Activated T-cell treated with anti-CD3 and anti-CD28 coated beads, Interleukin-2, amount 50 U/mL, for 72 hours (primary cell): ENCODE results near the gene SSBP2. TPM values are rescaled to one million over a fixed set of nuclear protein-coding genes. Genes with fewer than 3 reads are reported as not detected.

Experiments
- ATAC-seq, 2 donors: fragments of 150-1000 bp; cut with Tn5 transposase; replicated peaks in 1 of 2; 2 replicates each; pipeline ENCODE4 v1.10.0; 2021; ENCODE audit warnings: moderate library complexity in 2 of 2, mild to moderate bottlenecking in 1 of 2
- DNase-seq, 2 donors: peaks; one replicate each; pipeline ENCODE4 v3.0.0; 2021 to 2022; ENCODE audit warnings: mixed read lengths in 1 of 2
- H3K27ac Mint-ChIP-seq: one replicate; pipeline ENCODE4 v1.8.0; 2022; ENCODE audit warnings: mild to moderate bottlenecking, moderate library complexity, mixed read lengths
- H3K27me3 Mint-ChIP-seq: one replicate; pipeline ENCODE4 v1.8.0; 2022; ENCODE audit warnings: low read depth, mixed read lengths
- H3K36me3 Mint-ChIP-seq, 2 donors: one replicate each; pipeline ENCODE4 v1.8.0; 2022; ENCODE audit warnings: mixed read lengths in 2 of 2, mild to moderate bottlenecking in 1 of 2; ENCODE audit not compliant: insufficient read depth in 2 of 2
- H3K4me1 Mint-ChIP-seq: one replicate; pipeline ENCODE4 v1.8.0; 2022; ENCODE audit warnings: low read depth, mixed read lengths
- H3K4me3 Mint-ChIP-seq, 2 donors: one replicate each; pipeline ENCODE4 v1.8.0; 2022; ENCODE audit warnings: mild to moderate bottlenecking in 2 of 2, mixed read lengths in 2 of 2, moderate library complexity in 2 of 2
- H3K9me3 Mint-ChIP-seq, 2 donors: one replicate each; pipeline ENCODE4 v1.8.0; 2022; ENCODE audit warnings: mixed read lengths in 2 of 2
- total RNA-seq, 2 donors: library from RNA; stranded (reverse); gene quantifications; one replicate each; pipeline ENCODE4 v1.2.3, GENCODE V29; 2022

The SSBP2 gene
- total RNA-seq, 2 donors from 2014 or later = 13.5 to 17.5 TPM

DNA sequence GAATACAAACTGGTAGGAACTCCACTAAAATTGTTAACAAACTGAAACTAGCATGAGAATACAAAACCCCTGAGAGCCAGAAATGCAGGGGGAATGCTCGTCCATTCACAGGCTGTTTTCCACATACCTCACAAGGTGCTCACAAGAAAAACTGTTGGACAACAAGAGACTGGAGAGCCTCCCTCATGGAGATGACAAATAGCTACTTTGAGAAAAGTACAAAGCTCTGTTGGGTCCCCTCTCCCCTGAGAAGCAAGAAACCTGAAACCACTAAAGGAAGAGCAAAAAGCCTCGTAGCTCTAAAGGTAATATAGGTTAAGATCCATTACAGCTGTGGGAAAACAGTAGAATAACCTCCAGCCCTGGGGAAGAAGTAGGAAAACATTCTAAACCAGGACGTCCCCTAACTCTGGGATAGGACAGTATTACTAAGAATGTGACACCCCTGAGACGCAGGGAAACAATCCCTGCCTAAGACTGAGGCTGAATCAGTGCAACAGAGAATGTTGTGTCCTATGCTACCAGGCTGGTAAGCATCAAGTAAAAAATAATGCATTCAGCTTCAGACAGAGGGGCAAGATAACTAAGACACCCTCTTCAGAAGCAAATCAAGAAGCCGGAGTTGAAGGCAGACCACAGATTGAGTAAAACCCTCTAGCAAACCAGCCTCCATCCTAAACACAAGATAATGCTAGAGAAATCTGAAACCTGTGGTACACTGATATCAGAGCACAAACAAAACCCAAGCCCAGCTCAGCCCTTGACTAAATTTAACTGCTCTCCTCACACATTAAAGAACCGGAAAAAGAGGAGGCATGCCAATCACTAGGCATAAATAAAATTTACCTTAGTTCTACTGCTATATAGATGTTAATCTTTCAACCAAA is 160.2 kb downstream of the SSBP2 start:
- ATAC-seq = no peak
- H3K36me3 Mint-ChIP-seq = peaks cover 6 to 15% of the 10 kb centered on the region in 2 donors
- no peak overlapping the region for H3K27ac Mint-ChIP-seq
- no peaks in the 10 kb centered on the region for H3K27me3 Mint-ChIP-seq
- peaks cover 10% of the 10 kb centered on the region for H3K4me1 Mint-ChIP-seq
- peaks cover 6 to 8% of the 10 kb centered on the region in 2 donors for H3K9me3 Mint-ChIP-seq
- H3K4me3 Mint-ChIP-seq = peak overlapping the region in 1 of 2 donors; percentile 43
- no peak for DNase-seq

DNA sequence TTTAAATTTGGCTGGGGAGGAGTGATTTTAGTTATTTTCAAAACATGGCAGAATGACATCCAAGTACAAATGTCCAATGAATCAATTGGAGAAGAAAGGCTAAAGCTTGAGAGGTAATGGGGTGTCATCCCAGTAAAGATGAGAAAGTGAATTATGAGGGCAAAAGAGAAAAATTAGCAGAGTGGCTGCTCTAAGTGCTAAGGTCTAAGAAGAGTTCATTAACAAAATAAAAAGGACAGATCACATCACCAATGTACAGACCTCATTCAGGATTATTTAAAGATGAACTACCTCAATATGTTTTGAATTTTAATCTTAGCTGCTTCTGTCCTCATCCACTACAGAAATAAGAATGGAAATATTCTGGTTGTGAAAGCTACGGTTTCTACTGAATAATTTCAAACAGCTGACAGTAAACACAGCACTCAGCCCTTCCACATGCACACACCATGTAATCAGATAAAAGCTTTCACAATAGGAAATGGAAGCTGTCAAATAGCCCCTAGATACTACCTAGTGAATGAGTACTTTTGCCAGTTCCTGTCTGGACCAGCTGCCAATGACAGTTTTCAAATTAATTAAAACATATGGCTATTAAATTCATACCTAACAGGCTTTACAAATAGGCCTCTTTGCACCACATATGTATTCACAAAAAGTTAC is 171.5 kb downstream of the SSBP2 start:
- DNase-seq (no peak), ATAC-seq (no peak)
- H3K9me3 Mint-ChIP-seq = peaks cover 0 to 1% of the 10 kb centered on the region in 2 donors
- H3K27me3 Mint-ChIP-seq = no peaks in the 10 kb centered on the region
- H3K27ac Mint-ChIP-seq = no peak overlapping the region
- H3K4me3 Mint-ChIP-seq = no peak overlapping the region
- peaks cover 8% of the 10 kb centered on the region for H3K4me1 Mint-ChIP-seq
- peaks cover 0 to 1% of the 10 kb centered on the region in 2 donors for H3K36me3 Mint-ChIP-seq

DNA sequence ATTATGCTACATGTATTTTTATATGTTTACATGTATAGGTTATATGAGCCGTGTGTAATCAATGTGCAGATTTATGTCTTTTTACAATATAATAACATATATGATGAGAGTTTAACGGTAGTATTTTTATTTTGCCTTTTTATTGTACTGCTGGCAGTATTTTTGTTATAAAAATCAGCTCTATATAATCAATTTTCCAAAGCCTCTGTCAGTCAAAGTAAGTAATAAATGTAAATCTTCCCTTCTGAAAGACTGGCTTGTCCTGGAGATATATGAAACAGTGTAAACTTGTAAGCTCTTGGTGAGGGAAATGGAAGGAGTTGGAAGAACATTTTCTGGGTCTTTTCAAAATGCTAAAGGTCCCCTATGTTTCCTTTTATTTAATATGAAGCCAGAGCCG is 173.8 kb downstream of the SSBP2 start:
- Mint-ChIP-seq H3K9me3 (peaks cover 0 to 3% of the 10 kb centered on the region in 2 donors), H3K27me3 (no peaks in the 10 kb centered on the region), H3K36me3 (peaks cover 0 to 3% of the 10 kb centered on the region in 2 donors), H3K27ac (no peak overlapping the region), H3K4me3 (no peak overlapping the region), H3K4me1 (peaks cover 8% of the 10 kb centered on the region)
- DNase-seq (no peak), ATAC-seq (no peak)

DNA sequence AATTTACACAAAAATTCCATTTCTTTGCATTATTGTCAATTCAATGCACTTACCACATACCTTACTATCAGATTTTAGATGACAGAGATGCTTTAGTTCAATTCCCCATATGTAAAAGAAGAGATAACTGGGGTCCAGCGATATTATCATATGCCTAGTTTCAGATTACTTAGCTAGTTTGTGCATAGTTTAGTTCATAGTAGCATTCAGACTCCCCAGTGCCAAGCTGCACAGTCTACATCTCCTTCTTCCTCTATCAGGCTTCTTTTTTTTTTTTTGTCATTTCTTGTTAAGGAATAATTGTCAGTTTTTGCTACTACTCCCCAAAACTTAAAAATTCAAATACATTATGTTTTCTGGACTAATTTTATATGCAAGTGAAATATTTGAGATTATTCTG is 175.0 kb downstream of the SSBP2 start:
- Mint-ChIP-seq H3K27ac (no peak overlapping the region), H3K4me3 (no peak overlapping the region), H3K4me1 (peaks cover 8% of the 10 kb centered on the region), H3K36me3 (peaks cover 0 to 3% of the 10 kb centered on the region in 2 donors), H3K27me3 (no peaks in the 10 kb centered on the region), H3K9me3 (peaks cover 0 to 3% of the 10 kb centered on the region in 2 donors)
- no peak for DNase-seq
- ATAC-seq = no peak

DNA sequence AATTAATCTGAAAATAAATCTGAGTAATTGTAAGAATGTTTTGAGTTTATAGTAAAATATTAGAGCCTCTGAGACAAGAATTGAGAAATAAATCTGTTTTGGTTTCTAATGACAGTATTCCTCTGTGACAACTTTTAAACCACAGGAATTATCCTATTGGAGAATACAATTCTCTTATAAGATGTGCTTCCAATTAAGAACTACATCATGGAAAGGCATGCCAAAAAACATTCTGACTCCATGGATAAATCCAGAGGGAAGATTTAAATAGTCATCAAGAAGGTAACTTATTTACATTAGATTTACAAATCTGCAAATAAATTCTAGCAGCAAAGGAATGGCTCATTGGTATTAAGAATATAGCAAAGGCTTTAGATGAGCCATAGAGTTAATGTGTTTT is 178.7 kb downstream of the SSBP2 start:
- Mint-ChIP-seq H3K9me3 (peaks cover 0 to 3% of the 10 kb centered on the region in 2 donors), H3K4me3 (no peak overlapping the region), H3K36me3 (peaks cover 0 to 3% of the 10 kb centered on the region in 2 donors), H3K27ac (no peak overlapping the region), H3K4me1 (no peaks in the 10 kb centered on the region), H3K27me3 (no peaks in the 10 kb centered on the region)
- DNase-seq (no peak), ATAC-seq (no peak)

DNA sequence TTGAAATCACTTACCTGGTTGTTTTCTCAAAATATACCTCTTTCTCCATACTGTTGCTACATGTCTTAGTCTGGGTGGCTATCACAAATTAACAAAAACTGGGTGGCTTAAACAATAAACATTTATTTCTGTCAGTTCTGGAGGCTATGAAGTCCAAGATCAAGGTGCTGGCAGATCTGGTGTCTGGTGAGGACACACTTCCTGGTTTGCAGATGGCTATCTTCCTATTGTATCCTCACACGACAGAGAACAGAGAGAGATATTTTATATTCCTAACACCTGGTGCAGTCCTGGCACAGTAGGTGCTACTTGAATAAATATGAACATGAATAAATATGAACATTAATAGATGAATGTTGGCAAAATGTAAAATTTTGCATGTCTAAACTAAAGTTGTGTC is 192.7 kb downstream of the SSBP2 start:
- peaks cover 28% of the 10 kb centered on the region for H3K4me1 Mint-ChIP-seq
- no peaks in the 10 kb centered on the region for H3K36me3 Mint-ChIP-seq
- no peak for ATAC-seq
- H3K27ac Mint-ChIP-seq = no peak overlapping the region
- H3K27me3 Mint-ChIP-seq = no peaks in the 10 kb centered on the region
- no peak overlapping the region for H3K4me3 Mint-ChIP-seq
- DNase-seq = no peak
- no peaks in the 10 kb centered on the region for H3K9me3 Mint-ChIP-seq

DNA sequence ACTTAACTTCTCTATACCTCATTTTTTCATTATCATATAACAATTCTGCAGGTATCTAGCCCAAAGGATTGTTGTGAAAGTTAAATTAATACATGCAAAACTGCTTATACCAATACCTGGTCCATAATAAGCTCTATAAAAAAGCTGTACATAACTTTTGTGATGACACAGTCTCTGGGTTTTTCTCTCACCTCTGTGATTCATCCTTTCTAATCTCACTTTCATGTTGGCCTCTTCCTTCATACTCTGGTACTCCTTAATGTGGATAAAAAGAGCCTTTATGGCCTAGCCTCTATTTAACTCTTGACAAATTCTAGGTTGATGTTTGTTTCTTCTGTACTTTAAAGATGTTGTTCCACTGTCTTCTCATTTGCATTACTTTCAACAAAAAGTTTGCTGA is 194.1 kb downstream of the SSBP2 start:
- H3K27ac Mint-ChIP-seq = peak overlapping the region; percentile 56
- ATAC-seq (peak; percentile 88 to 100), DNase-seq (no peak)
- H3K4me3 Mint-ChIP-seq = peak overlapping the region in 1 of 2 donors; percentile 51
- peaks cover 28% of the 10 kb centered on the region for H3K4me1 Mint-ChIP-seq
- no peaks in the 10 kb centered on the region for H3K36me3 Mint-ChIP-seq
- H3K27me3 Mint-ChIP-seq = no peaks in the 10 kb centered on the region
- H3K9me3 Mint-ChIP-seq = no peaks in the 10 kb centered on the region

DNA sequence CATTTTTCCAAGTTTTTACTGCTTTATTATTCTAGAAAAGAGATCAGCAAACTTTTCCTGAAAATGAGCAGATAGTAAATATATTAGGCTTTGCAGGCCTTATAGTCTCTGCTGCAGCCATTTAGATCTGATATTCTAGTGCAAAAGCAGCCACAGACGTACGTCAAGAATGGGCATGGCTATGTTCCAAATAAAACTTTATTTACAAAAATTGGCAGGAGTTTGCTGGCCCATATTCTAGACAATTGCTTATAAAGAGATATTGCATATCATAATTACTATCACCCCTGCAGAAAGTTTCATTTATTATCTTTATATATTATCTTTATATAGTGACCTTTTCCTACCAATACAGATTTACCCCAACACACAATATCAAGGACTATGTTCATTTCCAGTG is 195.0 kb downstream of the SSBP2 start:
- H3K27ac Mint-ChIP-seq = no peak overlapping the region

DNA sequence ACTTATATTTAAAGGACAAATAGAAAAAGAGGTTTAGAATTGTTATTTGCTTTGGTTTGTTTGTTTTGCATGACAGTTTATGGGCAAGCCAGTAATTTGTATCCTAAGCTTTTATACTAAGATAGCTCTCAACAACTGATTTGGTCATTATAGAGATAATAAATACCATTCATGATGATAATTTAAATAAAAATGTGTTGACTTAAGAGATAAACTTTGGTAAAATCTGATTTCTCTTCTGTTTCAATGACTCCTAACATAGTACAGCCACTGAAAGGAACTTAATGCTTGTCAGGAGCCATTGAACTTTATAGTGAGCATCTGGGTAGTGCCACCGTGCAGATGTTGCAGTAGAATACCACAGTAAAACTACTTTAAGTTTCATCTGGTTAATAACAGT is 196.2 kb downstream of the SSBP2 start:
- no peak overlapping the region for H3K4me3 Mint-ChIP-seq
- H3K27me3 Mint-ChIP-seq = no peaks in the 10 kb centered on the region
- ATAC-seq = no peak
- H3K9me3 Mint-ChIP-seq = peaks cover 0 to 2% of the 10 kb centered on the region in 2 donors
- H3K4me1 Mint-ChIP-seq = peaks cover 28% of the 10 kb centered on the region
- no peaks in the 10 kb centered on the region for H3K36me3 Mint-ChIP-seq
- H3K27ac Mint-ChIP-seq = no peak overlapping the region
- no peak for DNase-seq

More for the DNA sequence above, 195.0 kb downstream of the SSBP2 start:
- H3K4me1 Mint-ChIP-seq = peaks cover 28% of the 10 kb centered on the region
- no peaks in the 10 kb centered on the region for H3K27me3 Mint-ChIP-seq
- DNase-seq (no peak), ATAC-seq (no peak)
- H3K36me3 Mint-ChIP-seq = no peaks in the 10 kb centered on the region
- no peak overlapping the region for H3K4me3 Mint-ChIP-seq
- H3K9me3 Mint-ChIP-seq = no peaks in the 10 kb centered on the region

DNA sequence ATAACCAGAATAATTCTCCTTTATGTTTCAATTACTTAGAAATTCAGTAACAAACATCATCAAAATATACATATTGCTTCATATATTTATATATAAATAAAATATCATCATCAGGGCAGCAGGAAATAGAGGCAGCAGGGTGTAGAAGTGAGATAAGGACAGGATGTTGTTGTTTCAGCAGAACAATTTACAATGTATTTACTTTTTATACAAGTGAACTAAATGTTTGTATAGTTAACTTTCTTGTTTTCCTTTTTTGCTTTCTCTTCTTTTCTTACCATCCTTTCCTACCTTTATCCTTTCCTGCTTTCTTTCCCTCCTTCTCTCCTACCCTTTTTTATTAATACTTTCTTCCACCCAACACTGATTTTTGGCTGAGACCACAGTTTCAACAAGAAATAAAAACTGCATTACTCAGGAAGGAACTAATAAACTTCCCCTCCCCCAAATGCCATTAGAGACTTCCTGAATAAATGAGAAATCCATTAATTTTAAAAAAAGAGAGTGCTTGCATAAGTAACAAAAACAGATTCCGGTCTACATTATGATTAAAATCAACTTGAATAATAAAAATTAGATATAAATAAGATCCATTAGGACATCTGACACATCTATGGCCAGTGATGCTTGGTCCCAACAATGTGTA is 197.2 kb downstream of the SSBP2 start:
- no peak overlapping the region for H3K4me3 Mint-ChIP-seq
- DNase-seq = no peak
- H3K36me3 Mint-ChIP-seq = no peaks in the 10 kb centered on the region
- no peak for ATAC-seq
- H3K27ac Mint-ChIP-seq = peak overlapping the region; percentile 72
- H3K9me3 Mint-ChIP-seq = peaks cover 0 to 2% of the 10 kb centered on the region in 2 donors
- H3K27me3 Mint-ChIP-seq = no peaks in the 10 kb centered on the region
- H3K4me1 Mint-ChIP-seq = peaks cover 27% of the 10 kb centered on the region

DNA sequence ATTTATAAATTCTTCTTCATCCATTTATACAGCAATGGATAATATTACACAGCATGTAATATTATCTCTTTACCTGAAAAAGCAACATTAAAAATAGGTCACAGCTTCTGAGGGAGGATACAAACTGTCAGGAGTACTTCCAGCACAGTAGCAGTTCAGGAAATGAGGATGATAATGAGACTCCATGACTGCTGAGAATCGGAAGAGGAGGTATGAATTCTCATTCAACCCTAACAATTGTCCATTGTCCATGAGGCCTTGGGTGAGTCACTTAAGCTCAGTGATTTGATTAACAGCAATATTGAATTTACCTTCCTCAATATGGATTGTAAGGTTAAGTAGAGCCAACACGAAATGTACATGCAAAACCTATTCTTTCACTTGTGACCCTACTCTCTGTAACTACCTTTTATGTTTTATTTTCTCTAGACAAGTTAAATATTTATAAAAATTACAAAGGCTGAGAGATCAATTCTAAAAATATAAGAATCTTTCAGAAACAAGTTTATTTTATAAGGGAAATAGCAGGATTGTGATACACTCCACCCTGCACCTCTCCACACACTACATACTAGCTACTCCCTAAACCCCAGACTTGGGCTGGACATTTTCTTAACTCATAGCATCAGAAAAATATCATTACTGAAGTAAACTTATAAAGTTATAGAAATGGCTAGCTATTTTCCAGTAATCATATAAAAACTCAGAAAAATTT is 197.9 kb downstream of the SSBP2 start:
- Mint-ChIP-seq H3K36me3 (no peaks in the 10 kb centered on the region), H3K9me3 (peaks cover 0 to 2% of the 10 kb centered on the region in 2 donors), H3K4me1 (peaks cover 21% of the 10 kb centered on the region), H3K27ac (no peak overlapping the region), H3K27me3 (no peaks in the 10 kb centered on the region), H3K4me3 (no peak overlapping the region)
- DNase-seq (no peak), ATAC-seq (no peak)

DNA sequence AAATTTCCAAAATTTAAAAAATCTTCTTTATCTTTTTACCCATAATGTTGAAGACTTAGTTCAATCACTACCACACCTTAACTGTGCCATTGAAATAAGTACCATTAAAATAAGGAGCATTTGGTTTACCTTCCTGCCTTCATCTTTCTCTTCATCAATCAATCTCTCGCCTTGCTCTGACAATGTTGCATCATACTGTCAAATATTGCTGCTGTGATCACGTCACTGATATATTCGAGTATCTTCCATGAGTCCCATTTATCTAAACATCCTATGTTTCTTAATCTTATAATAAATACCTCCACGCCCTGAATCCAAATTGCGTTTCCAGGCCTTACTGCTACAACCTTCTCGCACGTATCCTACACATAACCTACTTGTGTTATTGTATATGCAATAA is 201.8 kb downstream of the SSBP2 start:
- no peak for ATAC-seq

More for the DNA sequence above, 201.8 kb downstream of the SSBP2 start:
- DNase-seq = no peak
- H3K27me3 Mint-ChIP-seq = no peaks in the 10 kb centered on the region
- H3K4me3 Mint-ChIP-seq = no peak overlapping the region
- H3K4me1 Mint-ChIP-seq = no peaks in the 10 kb centered on the region
- peaks cover 0 to 2% of the 10 kb centered on the region in 2 donors for H3K9me3 Mint-ChIP-seq
- H3K36me3 Mint-ChIP-seq = no peaks in the 10 kb centered on the region
- no peak overlapping the region for H3K27ac Mint-ChIP-seq
